Stimulated activated CD4-positive, alpha-beta T cell treated with anti-CD3 and anti-CD28 coated beads, Interleukin-2, amount 100 ng/mL, for 24 hours (primary cell): ENCODE data around the gene SDCBP2.

Source experiments
- DNase-seq, 2 donors: peaks; one replicate each; pipeline ENCODE4 v3.0.0-alpha.2; 2020

Gene SDCBP2, protein sequence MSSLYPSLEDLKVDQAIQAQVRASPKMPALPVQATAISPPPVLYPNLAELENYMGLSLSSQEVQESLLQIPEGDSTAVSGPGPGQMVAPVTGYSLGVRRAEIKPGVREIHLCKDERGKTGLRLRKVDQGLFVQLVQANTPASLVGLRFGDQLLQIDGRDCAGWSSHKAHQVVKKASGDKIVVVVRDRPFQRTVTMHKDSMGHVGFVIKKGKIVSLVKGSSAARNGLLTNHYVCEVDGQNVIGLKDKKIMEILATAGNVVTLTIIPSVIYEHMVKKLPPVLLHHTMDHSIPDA

DNA sequence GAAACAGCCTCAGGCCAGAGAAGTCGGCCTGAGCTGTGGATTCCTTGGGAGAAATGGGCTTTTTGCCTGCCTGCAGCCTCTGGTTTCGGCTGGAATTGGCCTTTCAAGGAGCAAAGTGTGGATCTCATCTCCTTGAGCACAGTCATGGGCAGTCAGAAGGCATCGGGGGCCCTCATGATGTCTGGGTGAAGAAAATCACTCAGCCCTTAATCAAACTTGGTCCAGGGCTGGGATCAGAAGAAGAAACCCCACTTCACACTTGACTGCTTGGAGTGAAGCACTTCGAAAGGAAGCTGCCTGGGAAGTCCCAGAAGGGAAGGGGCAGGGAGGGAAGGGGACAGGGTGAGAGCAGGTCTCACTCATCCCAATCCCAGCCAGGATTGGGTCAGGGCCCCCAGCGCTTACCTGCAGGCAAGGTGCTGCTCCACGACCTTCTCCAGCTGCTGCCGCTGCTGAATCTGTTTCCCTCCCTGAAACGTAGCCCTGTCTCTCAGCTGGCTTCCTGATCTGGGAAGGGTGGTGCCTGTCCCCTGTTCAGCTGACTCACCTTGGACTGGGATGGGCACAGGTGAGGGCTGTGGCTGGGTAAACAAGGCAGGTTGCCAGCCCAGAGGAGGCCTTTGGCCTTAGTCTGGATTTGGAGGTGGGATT is at the start of gene SDCBP2:
SDCBP2 (minus strand) TSS at position 460 of the 651 bp plus-strand sequence. CDS start 8,723 bp downstream, outside the sequence.
- DNase-seq, result no peak

DNA sequence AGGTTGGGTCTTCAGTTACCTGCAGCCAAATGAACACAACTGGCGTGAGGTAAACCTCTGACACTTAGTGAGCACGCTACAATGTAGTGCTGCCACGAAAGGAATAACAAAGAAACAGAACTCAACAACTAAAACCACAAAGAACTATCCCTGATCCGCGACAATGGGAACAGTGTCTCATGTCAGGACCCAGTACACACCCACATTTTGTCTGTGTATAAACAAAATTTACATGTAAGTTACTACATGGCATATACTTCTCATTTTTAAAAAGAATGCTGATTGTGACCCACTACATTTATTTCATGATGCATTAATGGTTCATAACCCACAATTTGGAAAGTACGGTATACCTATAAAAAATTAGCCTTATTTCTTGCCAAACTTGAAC is 49.8 kb upstream of the SDCBP2 start:
- DNase-seq, result no peak

DNA sequence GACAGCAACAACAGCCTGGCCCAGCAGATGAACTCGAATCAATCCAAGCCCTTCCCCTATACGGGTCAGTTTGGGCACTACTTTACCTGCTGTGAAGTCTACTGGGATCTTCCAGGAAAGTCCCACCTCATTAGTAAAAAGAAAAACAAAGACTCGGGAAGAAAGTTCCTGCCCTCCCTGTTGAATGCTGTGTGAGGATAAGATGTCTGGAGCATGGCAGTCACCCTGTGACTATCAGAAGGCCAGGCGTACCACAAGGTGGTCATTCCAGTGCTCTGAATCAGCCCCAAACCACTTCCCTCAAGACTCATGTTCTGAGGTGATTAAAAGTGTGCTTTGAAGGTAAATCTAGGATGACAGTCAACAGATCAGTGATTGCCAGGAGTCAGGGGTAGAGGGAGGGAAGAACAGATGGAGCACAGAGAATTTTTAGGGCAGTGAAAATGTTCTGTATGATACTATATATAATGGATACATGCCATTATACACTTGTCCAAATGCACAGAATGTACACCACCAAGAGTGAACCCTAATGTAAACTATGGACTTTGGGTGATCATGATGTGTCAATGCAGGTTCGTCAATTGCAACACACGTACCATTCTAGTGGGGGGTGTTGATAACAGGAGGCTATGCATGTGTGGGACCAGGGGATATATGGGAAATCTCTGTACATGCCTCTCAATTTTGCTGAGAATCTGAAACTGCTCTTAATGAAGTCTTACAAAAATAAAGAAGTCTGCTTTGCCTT is 49.2 kb upstream of the SDCBP2 start:
- no peak for DNase-seq

DNA sequence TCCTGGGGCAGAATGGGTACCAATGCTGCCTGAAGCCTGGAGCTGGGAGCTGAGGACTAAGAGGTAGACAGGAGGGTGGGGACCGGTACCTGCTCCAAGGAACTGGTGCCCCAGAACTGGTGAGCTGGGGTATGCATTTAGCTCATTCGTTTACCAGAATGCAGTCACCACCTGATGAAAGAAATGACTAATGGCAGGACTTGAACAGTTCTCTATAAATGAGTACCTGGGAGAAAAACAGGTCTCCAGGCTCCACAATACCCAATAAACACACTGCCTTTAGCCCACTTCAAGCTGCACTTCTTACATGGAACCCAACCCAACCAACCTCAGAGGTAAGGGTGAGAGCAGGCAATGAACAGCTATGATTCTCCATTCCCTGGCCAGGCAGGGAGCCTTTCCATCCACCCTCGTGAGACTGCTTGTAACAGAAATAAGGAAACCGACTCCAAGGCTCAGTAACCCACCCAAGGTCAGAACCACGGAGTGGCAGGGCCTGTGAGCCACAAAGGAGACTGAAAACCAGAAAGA is 48.5 kb upstream of the SDCBP2 start:
- no peak for DNase-seq

DNA sequence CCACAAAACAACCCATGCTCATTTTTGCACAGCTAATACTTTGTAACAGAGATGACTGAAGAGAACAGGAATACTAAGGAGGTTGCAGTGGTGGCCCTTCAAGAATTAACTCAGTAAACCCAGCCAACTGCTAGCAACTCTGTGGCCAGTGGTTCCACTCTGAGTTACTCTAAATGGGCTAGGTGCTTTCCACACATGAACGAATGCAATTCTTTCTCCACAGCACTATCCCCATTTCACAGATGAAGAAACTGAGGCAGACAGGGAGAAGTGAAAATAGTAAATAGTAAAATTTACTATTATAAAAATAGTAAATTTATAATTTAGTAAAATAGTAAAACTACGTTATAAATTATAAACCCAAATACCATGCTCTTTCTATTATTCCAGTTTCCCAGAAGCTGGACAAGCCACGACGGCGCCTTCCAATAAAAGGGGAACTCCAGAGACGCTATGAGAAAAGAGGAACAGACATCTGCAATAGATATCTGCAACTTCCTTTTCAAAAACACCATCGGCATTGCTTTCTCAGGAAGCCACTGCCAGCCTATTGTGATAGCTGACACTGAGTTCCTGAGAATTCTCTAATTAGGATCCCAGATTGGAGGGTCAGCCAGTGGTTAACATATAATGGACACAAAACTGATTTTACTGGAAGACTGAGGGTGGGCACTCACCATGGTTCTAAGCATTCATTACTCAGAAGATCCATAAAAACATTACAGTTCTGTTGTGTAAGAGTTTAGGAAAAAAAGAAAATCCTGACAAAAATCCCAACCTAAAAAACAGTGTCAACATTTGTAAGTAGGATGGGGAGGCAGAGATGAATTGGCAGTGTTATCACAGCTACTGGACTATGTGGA is 47.7 kb upstream of the SDCBP2 start:
- no peak for DNase-seq

DNA sequence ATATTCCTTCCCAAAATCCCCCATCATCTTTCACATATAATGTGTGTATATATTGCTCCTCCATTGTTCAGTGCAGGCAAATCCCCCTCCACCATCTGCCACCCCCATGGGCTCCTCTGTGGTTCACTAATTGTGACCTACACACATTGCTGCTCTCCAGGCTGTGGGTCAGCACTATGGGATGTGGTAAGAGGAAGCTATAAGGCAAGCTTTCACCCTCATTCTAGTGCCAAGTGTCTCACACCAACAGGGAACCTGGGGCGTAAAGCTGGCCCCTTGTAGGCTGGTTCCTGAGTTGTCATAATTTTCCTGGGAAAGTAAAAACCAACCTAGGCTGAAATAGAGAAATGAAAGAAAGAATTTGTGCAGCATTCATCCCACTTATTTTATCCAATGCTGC is 47.1 kb upstream of the SDCBP2 start:
- DNase-seq, result no peak

DNA sequence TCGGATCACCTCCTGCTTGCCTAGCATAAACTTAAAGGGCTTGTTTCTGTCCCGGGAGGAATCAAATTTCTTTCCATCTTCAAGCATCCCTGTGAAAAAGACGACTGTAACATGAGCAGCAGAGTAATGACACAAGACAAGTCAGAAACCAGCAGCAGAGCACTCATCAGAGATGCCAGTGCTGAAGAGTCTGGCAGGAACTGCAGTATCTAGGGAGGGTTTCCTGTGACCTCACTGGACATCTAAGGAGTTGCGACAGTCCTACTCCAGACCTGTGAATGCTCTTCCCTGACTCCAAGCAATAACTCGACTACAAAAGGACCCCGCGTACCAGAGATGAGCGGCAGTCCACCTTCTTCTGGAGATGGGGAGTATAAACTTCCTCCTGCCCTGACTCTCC is 46.6 kb upstream of the SDCBP2 start:
- no peak for DNase-seq

DNA sequence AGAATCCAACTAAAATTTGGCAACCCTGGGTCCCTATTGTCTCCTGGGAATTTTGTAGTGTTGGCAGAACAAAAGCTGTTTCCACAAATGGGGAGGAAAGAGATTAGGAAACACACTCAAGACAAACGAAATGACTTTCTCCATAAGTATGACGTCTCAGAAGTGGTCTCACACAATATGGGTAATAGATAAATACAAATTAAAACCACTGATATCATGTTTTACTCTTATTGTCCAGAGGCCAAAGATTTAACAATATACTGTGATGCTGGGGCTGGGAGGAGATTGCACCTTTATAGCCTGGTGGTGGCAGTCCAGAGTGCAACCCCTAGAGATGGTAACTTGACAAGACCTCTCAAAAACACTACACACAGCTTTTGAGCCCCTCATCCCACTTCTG is 45.3 kb upstream of the SDCBP2 start:
- no peak for DNase-seq

DNA sequence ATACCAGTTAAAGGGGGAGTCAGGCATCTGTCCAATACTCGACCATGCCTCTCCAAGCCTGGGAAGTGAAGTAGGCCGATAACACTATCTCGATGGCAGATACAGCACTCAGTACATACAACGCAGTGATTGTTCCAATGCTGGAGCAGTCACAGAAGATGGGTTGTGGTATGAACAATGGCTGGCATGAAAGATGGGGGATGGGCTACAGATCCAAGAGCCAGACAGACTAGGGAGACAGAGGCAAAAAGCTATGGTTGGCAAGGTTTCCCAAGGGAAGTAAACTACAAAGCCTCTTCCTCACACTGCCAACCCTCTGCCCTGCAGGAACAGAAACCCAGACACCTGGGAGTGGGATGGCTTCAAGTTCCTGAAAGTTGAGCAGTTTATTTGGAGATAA is 44.7 kb upstream of the SDCBP2 start:
- no peak for DNase-seq

DNA sequence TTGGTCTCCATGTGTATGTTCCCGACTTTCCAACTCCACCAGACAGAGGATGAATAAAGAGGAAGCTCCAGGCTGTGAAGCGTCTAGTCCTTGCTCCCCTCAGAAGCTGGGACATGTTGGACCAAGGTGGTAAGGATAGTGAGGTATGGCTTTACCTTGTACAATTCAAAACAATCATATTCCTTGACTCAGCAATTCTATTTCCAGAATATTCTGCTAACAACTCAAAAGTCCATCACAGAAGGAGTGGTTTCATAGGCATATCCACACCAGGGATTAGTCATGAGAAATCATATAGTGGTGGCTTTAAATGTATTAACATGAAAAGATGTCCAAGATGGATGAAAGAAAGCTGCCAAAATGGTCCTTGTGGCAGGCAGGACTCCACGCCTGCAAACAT is 44.1 kb upstream of the SDCBP2 start:
- DNase-seq, result no peak

DNA sequence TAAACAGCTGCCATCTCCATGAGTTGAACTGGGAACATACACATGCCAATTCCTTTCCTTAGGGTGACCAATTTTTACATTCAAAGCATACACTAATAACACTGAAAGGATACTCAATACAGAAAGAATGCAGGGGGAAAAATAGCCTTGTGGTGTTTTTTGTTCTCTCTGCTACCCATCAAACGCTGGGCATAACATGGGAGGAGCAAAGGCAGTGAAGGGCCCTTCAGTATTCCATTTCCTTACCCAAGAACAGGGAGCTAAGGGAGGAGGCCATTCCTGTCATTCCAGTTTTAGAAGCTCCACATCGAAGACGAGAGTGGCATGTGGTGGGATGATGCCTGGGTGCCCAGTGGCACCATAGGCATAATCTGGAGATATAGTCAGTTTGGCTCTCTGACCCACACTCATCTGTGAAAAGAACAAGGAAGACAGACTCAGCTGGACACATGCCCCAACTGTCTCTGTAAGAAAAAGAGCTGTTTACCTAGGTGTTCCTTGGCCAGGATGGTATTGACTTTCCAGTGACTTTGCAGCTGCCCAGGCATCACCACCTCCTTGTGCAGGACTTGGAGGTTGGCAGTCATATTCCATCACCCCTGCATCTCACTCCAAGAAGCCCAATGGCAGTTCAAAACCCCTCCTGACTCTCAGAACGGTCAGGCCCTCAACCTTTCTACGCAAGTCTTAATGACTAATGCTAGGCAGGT is 43.0 kb upstream of the SDCBP2 start:
- no peak for DNase-seq

DNA sequence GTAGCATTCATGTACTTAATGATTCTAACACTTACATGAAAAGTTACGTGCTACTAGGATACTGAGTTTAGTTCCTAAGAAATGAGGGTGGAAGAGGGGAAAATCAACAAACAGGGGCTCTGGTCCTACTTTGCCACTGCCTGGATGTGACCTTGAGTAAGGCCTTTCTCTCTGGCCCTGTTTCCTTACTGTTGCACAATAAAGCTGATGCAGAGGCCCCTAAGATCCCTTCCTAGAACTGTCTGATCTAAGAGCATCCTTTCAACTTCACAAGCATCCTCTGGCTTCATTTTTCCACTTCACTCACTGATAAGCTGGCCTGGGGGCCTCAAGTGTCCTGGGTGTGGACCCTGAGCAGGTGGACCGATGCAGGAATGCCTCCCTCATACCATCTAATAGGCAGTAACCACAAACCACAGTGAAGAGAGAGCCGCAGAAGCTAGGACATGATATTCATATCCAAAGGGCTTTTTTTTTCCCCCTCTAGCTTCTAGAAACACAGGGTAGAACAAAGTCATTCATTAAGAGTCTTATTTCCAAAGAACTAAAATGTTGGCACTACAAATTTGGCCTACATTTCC is 42.4 kb upstream of the SDCBP2 start:
- no peak for DNase-seq

DNA sequence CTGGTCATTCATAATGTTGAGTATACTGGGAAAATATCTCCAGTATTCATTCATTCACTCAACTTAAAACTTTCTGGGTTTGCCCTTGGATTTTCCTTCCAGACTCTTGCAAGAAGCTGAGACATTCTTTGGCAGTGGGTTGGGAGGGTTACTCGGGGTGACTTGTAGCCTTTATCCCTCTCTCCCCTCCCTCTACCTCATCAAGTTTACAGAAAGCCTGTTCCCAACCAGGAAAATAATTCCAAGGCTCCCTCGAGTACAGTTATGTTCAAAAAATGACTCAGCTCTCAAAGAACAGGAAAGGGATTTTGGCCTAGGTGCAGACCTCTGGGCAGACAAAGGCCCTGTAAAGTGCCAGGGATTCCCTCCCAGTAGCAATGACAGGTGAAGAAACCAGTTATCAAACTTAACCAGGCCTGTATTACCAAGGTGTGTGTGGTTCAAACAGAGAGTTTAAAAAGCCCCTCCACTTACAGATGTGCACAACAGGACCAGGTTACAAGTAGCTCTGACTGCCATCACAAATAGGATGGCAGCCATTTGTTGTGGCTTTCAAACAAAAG is 41.7 kb upstream of the SDCBP2 start:
- no peak for DNase-seq

DNA sequence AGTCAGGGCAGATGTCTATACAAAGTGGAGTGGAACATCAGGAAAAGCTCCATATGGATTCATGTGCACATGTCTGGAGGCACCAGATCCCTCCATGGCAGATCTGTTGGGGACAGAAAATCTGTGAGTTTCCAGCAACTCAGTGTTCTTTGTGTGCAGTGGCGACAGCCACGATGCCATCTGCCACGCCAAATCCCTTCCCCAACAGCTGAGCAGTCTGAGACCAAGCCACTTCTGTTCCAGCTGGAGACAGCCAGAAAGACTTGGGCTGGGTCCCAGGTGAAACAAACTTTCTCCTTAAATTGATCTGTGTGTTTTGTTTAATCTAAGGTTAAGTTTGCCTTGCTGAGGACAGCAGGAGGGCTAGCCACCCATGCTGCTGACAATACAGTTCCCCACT is 41.0 kb upstream of the SDCBP2 start:
- no peak for DNase-seq

DNA sequence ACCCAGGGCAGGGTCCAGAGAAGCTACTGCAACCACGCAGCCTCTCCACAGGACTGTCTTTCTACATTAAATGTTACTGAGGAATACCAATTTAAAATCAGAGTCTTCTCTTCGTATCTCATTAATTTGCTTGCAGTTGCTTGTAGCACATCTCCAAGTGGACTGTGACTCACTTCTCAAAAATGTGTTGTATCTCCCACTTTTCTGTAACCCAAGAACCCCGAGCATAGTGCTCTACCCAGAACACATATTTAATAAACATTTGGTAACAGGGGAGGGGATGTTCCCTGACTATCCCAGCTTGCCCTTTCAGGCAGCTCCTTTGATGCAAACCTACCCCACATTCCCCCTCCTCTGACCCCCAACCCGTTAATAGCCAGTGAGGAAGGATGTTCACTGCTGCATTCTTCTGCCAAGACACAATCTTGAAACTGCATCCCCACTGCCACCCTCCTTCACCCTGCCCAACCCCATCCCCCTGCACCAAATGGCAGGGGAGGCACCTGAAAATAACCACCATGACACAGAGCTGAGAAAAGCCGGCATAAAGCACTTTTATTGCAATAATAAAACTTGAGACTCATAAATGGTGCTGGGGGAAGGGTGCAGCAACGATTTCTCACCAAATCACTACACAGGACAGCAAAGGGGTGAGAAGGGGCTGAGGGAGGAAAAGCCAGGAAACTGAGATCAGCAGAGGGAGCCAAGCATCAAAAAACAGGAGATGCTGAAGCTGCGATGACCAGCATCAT is 39.7 kb upstream of the SDCBP2 start:
- DNase-seq, result no peak

DNA sequence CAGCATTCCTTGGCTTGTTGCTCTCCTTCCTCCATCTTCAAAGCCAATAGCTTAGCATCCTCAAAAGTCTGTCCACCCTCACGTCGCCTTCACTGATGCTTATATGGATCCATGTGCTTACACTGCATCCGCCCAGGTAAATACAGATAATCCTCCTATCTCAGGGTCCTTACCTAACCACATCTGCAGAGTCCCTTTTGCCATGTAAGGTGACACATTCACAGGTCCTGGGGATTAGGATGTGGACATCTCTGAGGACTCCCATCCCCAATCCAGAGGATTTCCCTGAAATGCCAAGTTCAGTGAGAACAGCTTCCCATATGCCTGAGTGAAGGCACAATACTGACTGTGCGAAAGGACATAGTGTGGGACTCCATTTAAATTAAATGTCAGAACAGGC is 38.5 kb upstream of the SDCBP2 start:
- no peak for DNase-seq

DNA sequence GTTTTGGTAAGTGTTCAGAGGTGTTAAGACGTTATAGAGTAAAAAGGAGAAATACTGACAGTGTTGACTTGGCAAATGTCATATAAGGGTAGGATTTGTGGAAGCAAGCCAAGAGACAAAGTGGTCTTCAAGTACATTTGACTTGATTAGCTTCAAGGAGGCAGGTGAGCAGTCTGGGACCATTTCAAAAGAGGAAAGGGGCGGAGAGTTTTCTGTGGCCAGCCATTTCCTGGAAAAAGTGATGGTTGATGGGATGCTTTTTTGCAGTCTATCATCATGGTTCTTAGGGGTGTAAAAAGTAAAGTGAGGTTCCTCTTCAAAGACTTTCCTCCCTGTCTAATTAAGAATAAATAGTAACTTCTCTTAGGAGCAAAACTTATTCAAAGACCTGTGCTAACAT is 35.2 kb upstream of the SDCBP2 start:
- DNase-seq, result no peak

DNA sequence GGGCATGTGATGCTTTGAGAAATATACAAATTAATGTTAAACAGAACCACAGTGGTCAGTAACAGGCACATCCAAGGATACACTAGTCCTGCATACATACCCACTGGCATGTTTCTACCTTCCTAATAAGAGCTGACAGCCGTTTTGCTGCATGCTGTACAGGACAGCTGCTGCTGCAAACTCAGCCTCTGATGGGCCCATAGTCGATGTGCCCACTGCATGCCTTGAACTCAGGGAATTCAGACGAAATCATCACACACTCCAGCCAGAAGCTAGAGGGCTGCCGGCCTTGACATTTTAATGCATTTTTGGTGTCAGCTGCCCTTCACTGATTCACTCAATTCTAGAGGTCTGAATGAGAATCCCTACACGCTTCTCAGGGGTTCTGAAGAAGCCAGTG is 34.6 kb upstream of the SDCBP2 start:
- DNase-seq, result no peak

DNA sequence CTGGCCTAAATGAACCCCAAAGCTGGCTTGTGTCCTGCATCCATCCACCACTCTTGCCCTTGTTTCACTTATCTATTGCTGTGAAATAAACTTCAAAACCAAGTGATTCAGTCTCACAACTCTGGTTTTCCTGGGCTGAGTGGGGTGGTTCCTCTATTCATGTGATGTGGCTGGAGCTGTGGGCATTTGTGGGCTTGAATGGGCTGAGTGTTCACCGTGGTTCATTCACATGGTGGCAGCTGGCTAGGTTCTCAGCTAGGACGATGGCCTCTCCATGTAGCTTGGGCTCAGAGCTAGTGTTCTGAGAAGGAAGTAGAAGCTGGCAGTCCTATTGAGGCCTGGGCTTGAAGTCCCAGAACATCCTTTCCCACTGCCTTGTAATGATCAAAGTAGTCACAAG is 33.5 kb upstream of the SDCBP2 start:
- no peak for DNase-seq

DNA sequence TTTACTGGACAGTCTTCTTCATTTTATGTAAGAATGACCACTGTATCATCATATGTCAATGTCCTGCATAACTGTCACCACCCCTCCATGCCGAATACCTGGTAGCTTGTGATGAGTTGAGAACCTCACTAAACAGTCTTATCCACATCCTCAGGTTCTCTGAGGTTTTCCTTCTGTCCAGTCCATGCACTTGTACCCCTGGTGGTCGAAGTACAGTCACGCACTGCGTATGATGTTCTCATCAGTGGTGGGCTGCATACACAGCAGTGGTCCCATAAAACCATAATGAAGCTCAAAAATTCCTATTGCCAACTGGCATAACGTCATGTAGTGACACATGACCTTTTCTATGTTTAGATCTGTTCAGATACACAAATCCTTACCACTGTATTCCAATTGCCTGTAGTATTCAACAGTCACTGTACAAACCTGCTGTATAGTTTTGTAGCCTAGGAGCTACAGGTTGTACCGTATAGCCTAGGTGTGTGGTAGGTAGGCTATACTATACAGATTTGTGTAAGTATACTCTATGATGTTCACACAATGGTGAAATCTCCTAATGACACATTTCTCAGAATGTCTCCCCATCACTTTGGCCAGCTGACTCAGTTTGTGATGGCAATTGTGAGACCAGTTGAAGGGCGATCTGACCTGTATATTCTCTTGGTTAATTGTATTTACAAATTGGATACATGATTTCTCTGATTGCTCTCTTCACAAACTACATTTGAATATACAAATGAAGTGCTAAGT is 31.3 kb upstream of the SDCBP2 start:
- no peak for DNase-seq
